GM10248 (cell line): Measurements from ENCODE around the gene THRSP.

ENCODE experiments used
- CTCF ChIA-PET: fragments of 300-600 bp; sonication (Branson Sonifier 250); formaldehyde crosslinking; extraction: SDS; loops from one replicate; lab custom pipeline; 2021; ENCODE audit warnings: antibody characterized with exemption; lab: Yijun Ruan, JAX
- POLR2A ChIA-PET: fragments of 350-650 bp; sonication (Branson Sonifier 250); formaldehyde crosslinking; extraction: SDS; loops from one replicate; lab custom pipeline; 2020; ENCODE audit warnings: antibody characterized with exemption; lab: Yijun Ruan, JAX
- DNase-seq: peaks from one replicate; pipeline ENCODE4 v3.0.0; 2012; ENCODE audit errors: extremely low spot score
- CTCF ChIP-seq: IDR thresholded peaks from 2 replicates; pipeline ENCODE4 v1.5.1; 2012; ENCODE audit warnings: mild to moderate bottlenecking, low read depth; ENCODE audit errors: extremely low read depth, missing control alignments, control extremely low read depth

The THRSP gene

DNA sequence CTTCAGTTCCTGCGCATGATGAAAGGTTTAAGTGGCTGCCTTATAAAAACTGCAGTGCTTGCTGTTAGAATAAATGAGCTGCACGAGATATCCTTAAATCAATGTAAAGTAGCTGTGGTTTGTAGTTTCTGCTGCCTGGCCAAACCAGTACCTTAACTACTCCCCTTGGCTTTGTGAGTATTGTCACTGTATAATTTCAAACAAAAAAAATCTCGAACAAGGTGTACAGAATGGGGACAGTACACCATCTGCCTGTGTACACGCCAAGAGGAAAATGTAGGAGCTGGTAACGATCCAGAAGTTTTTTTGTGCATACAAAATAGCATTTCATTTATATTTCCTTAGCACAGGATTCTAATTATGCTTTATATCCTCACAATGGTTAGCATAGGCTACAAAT, 36.6 kb downstream of the THRSP start:
- POLR2A ChIA-PET: no interaction called here

DNA sequence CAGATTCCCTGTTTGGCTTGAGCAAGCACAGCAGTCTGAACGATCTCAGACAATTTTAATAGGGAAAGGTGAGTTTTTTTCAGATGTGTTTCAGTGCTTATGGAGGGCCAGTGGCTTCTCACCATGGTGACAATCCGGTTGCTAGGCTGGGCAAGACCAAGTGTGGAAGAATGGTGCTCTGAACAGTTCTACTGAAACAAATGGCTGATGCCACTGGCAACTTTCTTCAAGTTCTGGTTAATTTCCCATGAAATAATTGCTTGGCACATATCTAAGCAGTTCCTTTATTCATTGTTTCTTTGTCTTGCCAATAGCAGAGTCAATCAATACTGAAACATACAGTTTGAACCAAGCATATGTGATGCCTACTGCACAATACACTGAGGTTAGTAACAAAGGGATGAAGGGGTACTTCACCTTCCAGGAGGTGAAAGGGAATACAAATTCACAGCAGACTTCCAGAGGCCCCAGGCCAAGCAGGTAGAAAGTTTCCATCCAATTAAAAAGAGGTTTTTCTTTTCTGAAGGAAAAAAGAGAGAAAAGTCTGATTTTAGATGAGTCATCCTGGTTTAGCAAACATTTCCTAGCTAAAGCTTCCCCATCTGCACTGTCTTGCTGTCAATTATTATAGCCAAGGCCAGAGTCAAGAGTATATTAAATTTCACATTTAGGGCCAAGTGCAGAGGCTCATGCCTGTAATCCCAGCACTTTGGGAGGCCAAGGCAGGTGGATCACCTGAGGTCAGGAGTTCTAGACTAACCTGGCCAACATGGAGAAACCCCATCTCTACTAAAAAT, 37.2 kb downstream of the THRSP start:
- CTCF ChIA-PET: interaction anchor here (1.0 kb wide), 1 partner anchor 12 kb away, joined by 3 read pairs; no protein-coding TSS in a partner anchor
- DNase-seq: no peak
- POLR2A ChIA-PET: no interaction called here
- no peak for TF ChIP-seq CTCF

More for the DNA sequence above, 36.6 kb downstream of the THRSP start:
- CTCF ChIA-PET: no interaction called here
- DNase-seq: no peak
- no peak for TF ChIP-seq CTCF

- TF ChIP-seq CTCF: no peak
- ChIA-PET CTCF (interaction anchor here (0.9 to 1.4 kb wide), 2 partner anchors 10 to 99 kb away, joined by 3 to 6 read pairs; no protein-coding TSS in a partner anchor), POLR2A (interaction anchor here (0.6 kb wide), 1 partner anchor 31 kb away, joined by 3 read pairs; no protein-coding TSS in a partner anchor)
- no peak for DNase-seq
Measured at GRCh38 chr11:78109081-78110015, 45.7 kb downstream of the THRSP start.

- no peak for TF ChIP-seq CTCF
- ChIA-PET POLR2A (no interaction called here), CTCF (interaction anchor here (1.4 kb wide), 1 partner anchor 9 kb away, joined by 6 read pairs; no protein-coding TSS in a partner anchor)
- no peak for DNase-seq
Measured at GRCh38 chr11:78110351-78110750, 46.7 kb downstream of the THRSP start.

- CTCF ChIA-PET: no interaction called here
- POLR2A ChIA-PET: no interaction called here
- DNase-seq: no peak
- no peak for TF ChIP-seq CTCF
Measured at GRCh38 chr11:78110830-78111229, 47.2 kb downstream of the THRSP start.

- DNase-seq: no peak
- CTCF ChIA-PET: no interaction called here
- POLR2A ChIA-PET: no interaction called here
- TF ChIP-seq CTCF: no peak
Measured at GRCh38 chr11:78111298-78111697, 47.6 kb downstream of the THRSP start.
